Endothelial cell of umbilical vein (primary cell): ENCODE measurements around the gene CGNL1. TPM values are rescaled to one million over a fixed set of nuclear protein-coding genes. Genes with fewer than 3 reads are reported as not detected.
A peak's percentile ranks its signal among the peaks of the same experiment; 100 is the strongest.

Source experiments
- Bru-seq: library from RNA; stranded (reverse); fragments of 400-500 nt; gene quantifications from one replicate; lab custom pipeline; 2021; lab: Mats Ljungman, UMichigan
- BruChase-seq, 2 experiments: library from RNA; stranded (reverse); fragments of 400-500 nt; gene quantifications; one replicate each; lab custom pipeline; 2021; lab: Mats Ljungman, UMichigan
- BruUV-seq: library from RNA; stranded (reverse); fragments of 400-500 nt; replicated peaks from 2 replicates; lab custom pipeline; 2021; lab: Mats Ljungman, UMichigan
- CTCF ChIA-PET: fragments of 300-600, 350-600 bp; sonication (Branson Sonifier 250); formaldehyde crosslinking; loops from one replicate; lab custom pipeline; 2021; ENCODE audit warnings: antibody characterized with exemption, inconsistent platforms; lab: Charles Lee
- POLR2A ChIA-PET: fragments of 300-600, 350-600 bp; sonication (Branson Sonifier 250); formaldehyde crosslinking; loops from one replicate; lab custom pipeline; 2021; ENCODE audit warnings: antibody characterized with exemption, inconsistent platforms; lab: Charles Lee
- DNase-seq: peaks from one replicate; pipeline ENCODE4 v3.0.0-alpha.2; 2011; ENCODE audit warnings: low read depth, low spot score
- FAIRE-seq: peaks from 2 replicates; lab custom pipeline; 2011; peaks lifted over from hg19 to GRCh38; lab: Jason Lieb, UNC
- H2AFZ ChIP-seq: 2 replicates; pipeline ENCODE4 v1.6.0; 2012; ENCODE audit warnings: low read depth, low read length, control low read depth, inconsistent platforms
- H3K27ac ChIP-seq: 2 replicates; pipeline ENCODE4 v1.5.1; 2011; ENCODE audit warnings: low read depth, mild to moderate bottlenecking, control low read depth, low read length, moderate library complexity; ENCODE audit not compliant: insufficient read depth
- H3K27me3 ChIP-seq, 2 experiments: 2 replicates each; pipeline versions ENCODE4 v1.6.0 to v1.6.1; 2011; ENCODE audit warnings: low read length in 2 of 2, mixed read lengths in 1 of 2; ENCODE audit not compliant: control insufficient read depth in 2 of 2, insufficient read depth in 2 of 2
- H3K36me3 ChIP-seq, 2 experiments: 2 replicates in 1 of 2; 3 replicates in 1 of 2; pipeline ENCODE4 v1.5.1; 2011; ENCODE audit warnings: low read length in 2 of 2, mild to moderate bottlenecking in 1 of 2, moderate library complexity in 1 of 2; ENCODE audit not compliant: control insufficient read depth in 2 of 2, insufficient read depth in 2 of 2; ENCODE audit errors: extremely low read depth in 1 of 2
- H3K4me1 ChIP-seq: 3 replicates; pipeline ENCODE4 v1.5.1; 2011; ENCODE audit warnings: mild to moderate bottlenecking, low read length; ENCODE audit not compliant: control insufficient read depth, insufficient read depth; ENCODE audit errors: extremely low read depth
- H3K4me2 ChIP-seq: 2 replicates; pipeline ENCODE4 v1.6.1; 2011; ENCODE audit warnings: low read length, control low read depth, mixed read lengths; ENCODE audit not compliant: insufficient read depth
- H3K4me3 ChIP-seq, 3 experiments: fragments of 200-600 bp in 1 of 3; sonication (generic), shearing (Covaris generic) in 1 of 3; replicated peaks in 1 of 3; 2 replicates each; pipeline ENCODE4 v1.5.1; 2011 to 2016; ENCODE audit warnings: control low read depth in 3 of 3, low read length in 3 of 3, mild to moderate bottlenecking in 2 of 3, inconsistent platforms in 1 of 3, low read depth in 1 of 3, moderate library complexity in 1 of 3; ENCODE audit not compliant: insufficient read depth in 1 of 3
- H3K79me2 ChIP-seq: 2 replicates; pipeline ENCODE4 v1.6.0; 2012; ENCODE audit warnings: low read length, inconsistent platforms; ENCODE audit not compliant: control insufficient read depth, insufficient read depth
- H3K9ac ChIP-seq: replicated peaks from 2 replicates; pipeline ENCODE3; 2011; ENCODE audit warnings: low read length, control low read depth; ENCODE audit not compliant: insufficient read depth; ENCODE audit errors: extremely low read depth
- H3K9me1 ChIP-seq: replicated peaks from 3 replicates; pipeline ENCODE4 v1.6.0; 2011; ENCODE audit warnings: mild to moderate bottlenecking, low read length; ENCODE audit not compliant: control insufficient read depth, insufficient read depth; ENCODE audit errors: extremely low read depth
- H3K9me3 ChIP-seq: replicated peaks from 2 replicates; pipeline ENCODE4 v1.5.1; 2012; ENCODE audit warnings: low read length, inconsistent platforms; ENCODE audit not compliant: control insufficient read depth, insufficient read depth
- H4K20me1 ChIP-seq: replicated peaks from 2 replicates; pipeline ENCODE3; 2011; ENCODE audit warnings: mild to moderate bottlenecking, low read length; ENCODE audit not compliant: control insufficient read depth, insufficient read depth; ENCODE audit errors: extremely low read depth
- CTCF ChIP-seq, 2 donors: IDR thresholded peaks; 1 replicate in 1 of 2; 2 replicates in 1 of 2; pipeline ENCODE4 v1.5.1; 2011; ENCODE audit warnings: low read length in 2 of 2, mild to moderate bottlenecking in 2 of 2, moderate library complexity in 2 of 2, control low read depth in 1 of 2, inconsistent platforms in 1 of 2, low read depth in 1 of 2; ENCODE audit not compliant: insufficient read depth in 1 of 2; ENCODE audit errors: extremely low read depth in 1 of 2
- EZH2 ChIP-seq: IDR thresholded peaks from 2 replicates; pipeline ENCODE4 v1.6.1; 2012; ENCODE audit warnings: borderline replicate concordance, low read depth, mild to moderate bottlenecking, moderate library complexity, low read length, inconsistent platforms; ENCODE audit not compliant: severe bottlenecking
- FOS ChIP-seq: IDR thresholded peaks from 2 replicates; pipeline ENCODE4 v1.6.1; 2011; ENCODE audit warnings: mild to moderate bottlenecking, low read length, moderate library complexity, borderline replicate concordance; ENCODE audit not compliant: insufficient read depth
- GATA2 ChIP-seq: IDR thresholded peaks from 2 replicates; pipeline ENCODE4 v1.7.0; 2011; ENCODE audit warnings: low read depth, mild to moderate bottlenecking, moderate library complexity, mixed read lengths, low read length; ENCODE audit not compliant: insufficient read length, insufficient read depth
- JUN ChIP-seq: IDR thresholded peaks from 2 replicates; pipeline ENCODE4 v1.6.1; 2011; ENCODE audit warnings: borderline replicate concordance, low read depth; ENCODE audit not compliant: insufficient read length, insufficient read depth
- MAX ChIP-seq: IDR thresholded peaks from 2 replicates; pipeline ENCODE4 v1.6.1; 2011; ENCODE audit not compliant: insufficient read depth, insufficient read length
- MYC ChIP-seq: IDR thresholded peaks from one replicate; pipeline ENCODE4 v1.6.1; 2011; ENCODE audit warnings: mild to moderate bottlenecking, low read depth, low read length
- POLR2A ChIP-seq: IDR thresholded peaks from 2 replicates; pipeline ENCODE4 v1.6.1; 2012; ENCODE audit warnings: low read depth, mild to moderate bottlenecking, control low read depth, low read length
- POLR2AphosphoS5 ChIP-seq: IDR thresholded peaks from 2 replicates; pipeline ENCODE4 v1.6.1; 2012; ENCODE audit warnings: low read depth, mild to moderate bottlenecking, control low read depth, low read length, moderate library complexity; ENCODE audit not compliant: insufficient read depth
- dilution Hi-C: fragments of 300-500 bp; cut with MboI; formaldehyde crosslinking; loops from one replicate; pipeline ENCODE4 v1.15.0; 2019; ENCODE audit warnings: low sequenced_read_pairs; ENCODE audit not compliant: extremely low pct_ligation_motif_present
- intact Hi-C: fragments of 100-400 bp; cut with micrococcal nuclease; formaldehyde crosslinking; loops from one replicate; pipeline ENCODE4 v1.10.0; 2022
- long read RNA-seq: library from polyadenylated mRNA; stranded (forward); transcript quantifications from one replicate; pipeline ENCODE4 v2.0.0, GENCODE V29; 2021
- polyA minus RNA-seq, 3 experiments: library from RNA; depleted of rRNA, polyadenylated mRNA; stranded (reverse); fragments of >200 nt; gene quantifications; 1 replicate in 1 of 3; 2 replicates in 2 of 3; pipeline ENCODE4 v1.2.3, GENCODE V29; 2011
- polyA plus RNA-seq, 4 experiments: library from polyadenylated mRNA; depleted of rRNA in 3 of 4; stranded (reverse) in 3 of 4; unstranded in 1 of 4; fragments of >200 nt; gene quantifications; 2 replicates each; pipeline versions ENCODE4 v1.2.1 to v1.2.3, GENCODE V29; 2011 to 2012; ENCODE audit warnings: missing spikeins in 1 of 4
- total RNA-seq: library from RNA; stranded (reverse); gene quantifications from 2 replicates; pipeline ENCODE4 v1.2.3, GENCODE V29; 2021

The CGNL1 gene
- total RNA-seq: 25.7 and 27.1 TPM in 2 replicates
- 5.9 and 6.9 TPM in 2 replicates for polyA plus RNA-seq
- 8.8 and 9.0 TPM in 2 replicates for polyA plus RNA-seq (2011; cell fraction: cytosol; rRNA removed)
- polyA plus RNA-seq (2011; cell fraction: nucleus; rRNA removed): 20.6 and 21.6 TPM in 2 replicates
- 10.4 and 16.7 TPM in 2 replicates for polyA plus RNA-seq (2012)
- 20.0 and 23.6 TPM in 2 replicates for polyA minus RNA-seq
- polyA minus RNA-seq (2011; cell fraction: cytosol; rRNA and poly(A)+ RNA removed): not detected
- 21.5 and 22.7 TPM in 2 replicates for polyA minus RNA-seq (2011; cell fraction: nucleus; rRNA and poly(A)+ RNA removed)
- Bru-seq, nascent RNA: percentile 69 among the genes with signal in this experiment
- percentile 77 among the genes with signal in this experiment for BruChase-seq, experiment 1, labeled RNA remaining after a 6-hour chase
- BruChase-seq, experiment 2, labeled RNA remaining after a 2-hour chase: percentile 61 among the genes with signal in this experiment
- long read RNA-seq, full-length matches to known transcripts: 1 of 30 reads
- long read RNA-seq, partial matches to known transcripts: 22 of 30 reads
- long read RNA-seq, other reads (novel, unspliced or antisense): 7 of 30 reads

- Histone ChIP-seq H3K27me3 (peaks cover 0 to 3% of the 10 kb centered on the region in 2 experiments), H3K4me1 (peaks cover 25% of the 10 kb centered on the region), H3K27ac (peak within 1 kb of the TSS; percentile 2), H4K20me1 (no peaks in the 10 kb centered on the region), H3K79me2 (no peaks in the 10 kb centered on the region), H3K9me3 (no peaks in the 10 kb centered on the region), H3K36me3 (no peaks in the 10 kb centered on the region), H3K9ac (peak within 1 kb of the TSS; percentile 46), H2AFZ (peak within 1 kb of the TSS; percentile 96), H3K4me2 (peak within 1 kb of the TSS; percentile 80), H3K4me3 (peak within 1 kb of the TSS; percentile 15 to 87 (median 53)), H3K9me1 (no peaks in the 10 kb centered on the region)
- ChIA-PET CTCF (interaction anchor here (1.0 to 3.1 kb wide), 15 partner anchors 11 to 166 kb away, joined by 3 to 21 read pairs (median 5); no protein-coding TSS in a partner anchor), POLR2A (no interaction called here)
- peak; percentile 49 for DNase-seq
- BruUV-seq: no TSS peak
- dilution Hi-C loops (no loop called here), intact Hi-C loops (loop anchor here (5.0 kb wide), 2 partner anchors 66 to 131 kb away; no protein-coding TSS in a partner anchor)
- TF ChIP-seq GATA2 (no peak), POLR2AphosphoS5 (peak; percentile 63), FOS (no peak), CTCF (IDR thresholded peaks at IDR 0.05; ENCODE audit: extremely low read depth in 1 of 2, insufficient read depth in 1 of 2, low read depth in 1 of 2, low read length in 2 of 2) (no peak), POLR2A (peak; percentile 66), EZH2 (no peak), MAX (no peak), JUN (no peak), MYC (no peak)
- FAIRE-seq: peak; percentile 61
Observed at GRCh38 chr15:57375827-57376695, at the start of gene CGNL1. CGNL1 (plus strand) TSS chr15:57376505; CDS start chr15:57438000, 61,495 bp downstream.
